DMS53 treated with DMSO at 0.1 percent for 48 hours (cell line): ENCODE results near the gene CAMKK1.
A peak's percentile ranks its signal among the peaks of the same experiment; 100 is the strongest.

Source experiments
- DNase-seq: peaks from one replicate; lab custom pipeline; 2025; ENCODE audit not compliant: unreplicated experiment; lab: John Stamatoyannopoulos, UW

Gene CAMKK1

GRCh38 chr17:3893003-3893719 lies at the start of gene CAMKK1:
TSS of gene CAMKK1 (minus strand) at chr17:3893053. CDS start at chr17:3885687, 7,366 bp downstream.
- peak; percentile 82 for DNase-seq

GRCh38 chr17:3940965-3941698 lies 48.3 kb upstream of the CAMKK1 start:
- no peak for DNase-seq

- DNase-seq, result no peak
Observed at GRCh38 chr17:3937359-3937758, 44.5 kb upstream of the CAMKK1 start.

GRCh38 chr17:3935825-3936355 lies 43.0 kb upstream of the CAMKK1 start:
- no peak for DNase-seq

GRCh38 chr17:3935140-3935542 lies 42.3 kb upstream of the CAMKK1 start:
- no peak for DNase-seq

GRCh38 chr17:3929764-3930163 lies 36.9 kb upstream of the CAMKK1 start:
- no peak for DNase-seq

GRCh38 chr17:3929181-3929580 lies 36.3 kb upstream of the CAMKK1 start:
- DNase-seq, result no peak

- DNase-seq, result no peak
Observed at GRCh38 chr17:3928406-3928805, 35.6 kb upstream of the CAMKK1 start.

GRCh38 chr17:3927628-3928340 lies 34.9 kb upstream of the CAMKK1 start:
- no peak for DNase-seq

GRCh38 chr17:3926860-3927627 lies 34.2 kb upstream of the CAMKK1 start:
- no peak for DNase-seq

GRCh38 chr17:3925684-3926485 lies 33.0 kb upstream of the CAMKK1 start:
- DNase-seq, result no peak

GRCh38 chr17:3924512-3925350 lies 31.9 kb upstream of the CAMKK1 start:
- no peak for DNase-seq

- DNase-seq, result no peak
Observed at GRCh38 chr17:3923466-3924190, 30.8 kb upstream of the CAMKK1 start.

GRCh38 chr17:3922765-3923164 lies 29.9 kb upstream of the CAMKK1 start:
- DNase-seq, result no peak

GRCh38 chr17:3921502-3922319 lies 28.9 kb upstream of the CAMKK1 start:
- no peak for DNase-seq

GRCh38 chr17:3921006-3921405 lies 28.2 kb upstream of the CAMKK1 start:
- no peak for DNase-seq

GRCh38 chr17:3919123-3919624 lies 26.3 kb upstream of the CAMKK1 start:
- DNase-seq, result no peak
